GM10266 (cell line): ENCODE results near the gene CLIC3.

Source experiments
- DNase-seq: peaks from one replicate; pipeline ENCODE4 v3.0.0; 2012; ENCODE audit errors: extremely low spot score
- CTCF ChIP-seq: IDR thresholded peaks from 2 replicates; pipeline ENCODE4 v1.5.1; 2012; ENCODE audit warnings: mild to moderate bottlenecking, low read depth; ENCODE audit not compliant: control insufficient read depth, insufficient read depth; ENCODE audit errors: missing control alignments

Gene CLIC3

GRCh38 chr9:136964833-136965422 is 31.4 kb downstream of the CLIC3 start:
- DNase-seq: no peak
- TF ChIP-seq CTCF: no peak

GRCh38 chr9:136964171-136964689 is 32.1 kb downstream of the CLIC3 start:
- no peak for TF ChIP-seq CTCF
- no peak for DNase-seq

- no peak for TF ChIP-seq CTCF
- DNase-seq: no peak
Measured at GRCh38 chr9:136963751-136964150, 32.6 kb downstream of the CLIC3 start.

GRCh38 chr9:136963341-136963740 is 33.0 kb downstream of the CLIC3 start:
- no peak for DNase-seq
- no peak for TF ChIP-seq CTCF

- TF ChIP-seq CTCF: no peak
- DNase-seq: no peak
Measured at GRCh38 chr9:136962701-136963248, 33.6 kb downstream of the CLIC3 start.

GRCh38 chr9:136962163-136962562 is 34.2 kb downstream of the CLIC3 start:
- no peak for DNase-seq
- TF ChIP-seq CTCF: no peak

- DNase-seq: no peak
- no peak for TF ChIP-seq CTCF
Measured at GRCh38 chr9:136961279-136962065, 34.9 kb downstream of the CLIC3 start.
